Measurements from ENCODE around the gene PRRC2A. TPM values are rescaled to one million over a fixed set of nuclear protein-coding genes. Genes with fewer than 3 reads are reported as not detected.

The PRRC2A gene
- total RNA-seq, 4 donors from 2014 or later = 71.4 to 113 (median 88.0) TPM

DNA sequence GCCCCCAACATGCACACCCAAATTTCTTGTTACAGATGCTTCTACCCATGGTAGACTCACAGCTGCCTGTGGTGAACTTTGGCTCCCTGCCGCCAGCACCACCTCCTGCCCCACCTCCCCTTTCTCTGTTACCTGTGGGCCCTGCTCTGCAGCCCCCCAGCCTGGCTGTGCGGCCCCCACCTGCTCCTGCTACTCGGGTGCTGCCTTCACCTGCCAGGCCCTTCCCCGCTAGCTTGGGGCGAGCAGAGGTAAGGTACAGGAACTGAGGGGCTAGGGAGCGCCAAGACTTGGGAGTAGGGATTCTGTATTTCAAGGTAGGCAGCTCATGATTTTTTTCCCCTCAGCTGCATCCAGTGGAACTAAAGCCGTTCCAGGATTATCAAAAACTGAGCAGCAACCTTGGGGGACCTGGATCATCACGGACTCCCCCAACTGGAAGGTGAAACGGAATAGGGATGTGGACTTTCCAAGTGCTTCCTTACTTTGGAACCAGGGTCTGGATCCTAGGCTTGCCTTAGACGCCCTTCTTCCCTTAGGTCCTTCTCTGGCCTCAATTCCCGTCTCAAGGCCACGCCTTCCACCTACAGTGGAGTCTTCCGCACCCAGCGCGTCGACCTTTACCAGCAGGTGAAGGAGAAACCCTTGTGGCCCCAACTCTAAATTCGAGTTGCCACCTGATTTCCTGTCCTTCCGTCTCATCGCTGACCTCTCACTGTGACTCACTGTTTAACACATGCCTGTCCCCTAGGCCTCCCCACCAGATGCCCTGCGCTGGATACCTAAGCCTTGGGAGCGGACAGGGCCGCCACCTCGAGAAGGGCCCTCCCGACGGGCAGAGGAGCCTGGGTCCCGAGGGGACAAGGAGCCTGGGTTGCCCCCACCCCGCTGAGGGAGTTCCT is 16.4 kb downstream of the PRRC2A start:
- no peak for DNase-seq (ENCODE audit: low spot score in 2 of 2)
- no peaks in the 10 kb centered on the region for H3K9me3 ChIP-seq
- no peak overlapping the region for H3K27ac ChIP-seq
- WGBS, 2 donors = 74 to 76% methylated on average over 26 to 27 of the region's 27 CpGs
- no peaks in the 10 kb centered on the region for H3K27me3 ChIP-seq
- H3K4me1 ChIP-seq = peaks cover 0 to 18% (median 0%) of the 10 kb centered on the region in 4 donors
- H3K36me3 ChIP-seq = peaks cover 6 to 100% (median 61%) of the 10 kb centered on the region in 3 donors
- no peak overlapping the region for H3K4me3 ChIP-seq
- TF ChIP-seq, protein P1, sequence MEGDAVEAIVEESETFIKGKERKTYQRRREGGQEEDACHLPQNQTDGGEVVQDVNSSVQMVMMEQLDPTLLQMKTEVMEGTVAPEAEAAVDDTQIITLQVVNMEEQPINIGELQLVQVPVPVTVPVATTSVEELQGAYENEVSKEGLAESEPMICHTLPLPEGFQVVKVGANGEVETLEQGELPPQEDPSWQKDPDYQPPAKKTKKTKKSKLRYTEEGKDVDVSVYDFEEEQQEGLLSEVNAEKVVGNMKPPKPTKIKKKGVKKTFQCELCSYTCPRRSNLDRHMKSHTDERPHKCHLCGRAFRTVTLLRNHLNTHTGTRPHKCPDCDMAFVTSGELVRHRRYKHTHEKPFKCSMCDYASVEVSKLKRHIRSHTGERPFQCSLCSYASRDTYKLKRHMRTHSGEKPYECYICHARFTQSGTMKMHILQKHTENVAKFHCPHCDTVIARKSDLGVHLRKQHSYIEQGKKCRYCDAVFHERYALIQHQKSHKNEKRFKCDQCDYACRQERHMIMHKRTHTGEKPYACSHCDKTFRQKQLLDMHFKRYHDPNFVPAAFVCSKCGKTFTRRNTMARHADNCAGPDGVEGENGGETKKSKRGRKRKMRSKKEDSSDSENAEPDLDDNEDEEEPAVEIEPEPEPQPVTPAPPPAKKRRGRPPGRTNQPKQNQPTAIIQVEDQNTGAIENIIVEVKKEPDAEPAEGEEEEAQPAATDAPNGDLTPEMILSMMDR (IDR thresholded peaks at IDR 0.05) = no peak
- TF ChIP-seq EP300 (IDR thresholded peaks at IDR 0.05) = no peak
- no peak for TF ChIP-seq POLR2A (IDR thresholded peaks at IDR 0.05)

DNA sequence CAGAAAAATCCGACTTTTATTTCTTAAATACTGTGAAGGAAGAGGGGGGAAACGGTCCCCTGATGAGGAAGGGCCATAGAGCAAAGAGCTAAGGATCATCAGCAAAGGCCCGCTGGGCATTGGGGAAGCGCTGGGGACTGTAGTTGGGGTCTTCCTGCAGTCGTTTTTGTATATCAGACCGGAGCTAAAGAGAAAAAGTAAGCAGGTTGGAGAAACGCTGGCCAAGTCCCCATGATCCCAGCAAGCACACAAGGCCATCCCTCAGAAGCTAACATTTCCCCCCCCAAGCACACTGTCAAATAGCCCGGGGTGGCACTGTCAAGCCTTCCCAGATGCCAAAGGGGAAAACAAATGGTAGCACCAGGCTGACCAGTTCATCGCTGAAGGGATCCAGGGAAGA is 18.5 kb downstream of the PRRC2A start:
- peaks cover 8 to 99% (median 69%) of the 10 kb centered on the region in 3 donors for H3K36me3 ChIP-seq
- no peak overlapping the region for H3K27ac ChIP-seq
- 73 to 84% methylated on average over 9 of the region's 9 CpGs for WGBS, 2 donors
- no peak for DNase-seq (ENCODE audit: low spot score in 2 of 2)
- TF ChIP-seq POLR2A (IDR thresholded peaks at IDR 0.05) (no peak), EP300 (IDR thresholded peaks at IDR 0.05) (no peak)
- TF ChIP-seq, protein P1 (IDR thresholded peaks at IDR 0.05) = no peak
- H3K4me1 ChIP-seq = no peaks in the 10 kb centered on the region
- no peaks in the 10 kb centered on the region for H3K9me3 ChIP-seq
- H3K27me3 ChIP-seq = no peaks in the 10 kb centered on the region
- H3K4me3 ChIP-seq = no peak overlapping the region

DNA sequence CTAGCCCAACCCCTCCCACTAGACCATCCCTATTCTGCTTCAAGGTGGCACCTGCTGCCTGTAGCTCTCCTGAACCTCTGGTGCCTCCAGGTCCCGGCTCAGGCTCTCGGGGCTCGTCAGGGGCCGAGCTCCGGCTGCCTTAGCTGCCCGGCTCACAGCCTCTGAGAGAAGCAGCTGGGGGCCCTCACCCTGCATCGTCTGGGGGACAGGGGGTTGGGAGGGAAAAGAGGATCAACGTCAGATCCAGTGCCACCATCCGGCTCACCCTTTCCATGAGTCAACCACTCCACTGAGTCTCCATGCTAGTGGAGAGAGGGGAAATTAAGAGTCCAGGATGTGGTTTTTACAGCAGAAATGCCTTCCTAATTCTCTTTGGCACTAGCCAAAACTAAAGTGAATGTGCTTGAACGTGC is 18.9 kb downstream of the PRRC2A start:
- Histone ChIP-seq H3K36me3 (peaks cover 8 to 99% (median 66%) of the 10 kb centered on the region in 3 donors), H3K4me3 (no peak overlapping the region), H3K27me3 (no peaks in the 10 kb centered on the region), H3K4me1 (no peaks in the 10 kb centered on the region), H3K9me3 (no peaks in the 10 kb centered on the region), H3K27ac (no peak overlapping the region)
- no peak for DNase-seq (ENCODE audit: low spot score in 2 of 2)
- TF ChIP-seq POLR2A (IDR thresholded peaks at IDR 0.05) = no peak
- no peak for TF ChIP-seq EP300 (IDR thresholded peaks at IDR 0.05)
- TF ChIP-seq, protein P1 (IDR thresholded peaks at IDR 0.05) = no peak
- 65 to 73% methylated on average over 8 to 10 of the region's 10 CpGs for WGBS, 2 donors

DNA sequence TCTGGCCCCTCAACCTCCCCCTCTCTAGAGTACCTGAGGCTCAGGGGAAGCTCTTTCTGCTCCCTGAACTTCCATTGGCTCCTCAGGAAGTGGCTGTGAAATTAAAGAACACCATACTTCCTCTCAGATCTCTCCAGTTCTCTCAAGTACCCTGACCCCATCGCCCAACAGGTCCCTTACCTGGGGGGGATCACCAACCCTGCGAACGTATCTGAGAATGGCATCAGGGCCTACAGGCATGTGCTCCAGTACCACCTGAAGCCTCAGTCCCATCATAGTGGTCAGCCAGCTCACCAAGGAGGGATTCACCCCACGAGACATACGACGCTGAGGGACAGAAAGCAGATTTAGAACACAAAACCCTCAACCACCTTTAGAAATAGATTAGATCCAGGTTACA is 20.1 kb downstream of the PRRC2A start:
- Histone ChIP-seq H3K36me3 (peaks cover 10 to 99% (median 60%) of the 10 kb centered on the region in 3 donors), H3K9me3 (no peaks in the 10 kb centered on the region), H3K4me3 (no peak overlapping the region), H3K27ac (no peak overlapping the region), H3K27me3 (no peaks in the 10 kb centered on the region), H3K4me1 (no peaks in the 10 kb centered on the region)
- 93 to 94% methylated on average over 6 of the region's 6 CpGs for WGBS, 2 donors
- DNase-seq (ENCODE audit: low spot score in 2 of 2) = no peak
- TF ChIP-seq EP300 (IDR thresholded peaks at IDR 0.05) (no peak), POLR2A (IDR thresholded peaks at IDR 0.05) (no peak)
- TF ChIP-seq, protein P1 (IDR thresholded peaks at IDR 0.05) = no peak

DNA sequence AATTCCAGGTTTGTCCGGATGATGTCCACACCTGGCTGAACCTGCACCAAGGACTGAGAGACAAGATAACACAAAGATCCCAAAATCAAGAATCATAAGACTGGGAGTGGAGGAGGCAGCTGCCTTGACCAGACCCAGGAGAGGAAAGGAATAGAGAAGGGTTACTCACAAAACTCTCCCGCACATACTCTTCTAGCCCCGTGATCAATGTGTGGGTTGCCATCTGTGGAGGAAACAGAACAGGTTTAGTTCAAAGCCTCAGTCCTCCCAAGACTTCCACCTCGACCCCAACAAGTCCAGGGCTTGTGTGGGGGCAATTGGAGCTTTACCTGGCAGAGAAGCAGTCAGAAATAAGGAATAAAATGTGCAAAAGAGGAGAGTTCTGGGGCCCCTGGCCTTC is 20.9 kb downstream of the PRRC2A start:
- DNase-seq (ENCODE audit: low spot score in 2 of 2) = no peak
- Histone ChIP-seq H3K4me3 (no peak overlapping the region), H3K36me3 (peaks cover 10 to 99% (median 56%) of the 10 kb centered on the region in 3 donors), H3K4me1 (no peaks in the 10 kb centered on the region), H3K27me3 (no peaks in the 10 kb centered on the region), H3K27ac (no peak overlapping the region), H3K9me3 (no peaks in the 10 kb centered on the region)
- 88 to 93% methylated on average over 4 of the region's 4 CpGs for WGBS, 2 donors
- TF ChIP-seq, protein P1 (IDR thresholded peaks at IDR 0.05) = no peak
- TF ChIP-seq EP300 (IDR thresholded peaks at IDR 0.05) = no peak
- no peak for TF ChIP-seq POLR2A (IDR thresholded peaks at IDR 0.05)
